Mammary epithelial cell (primary cell): ENCODE data around the gene PLEKHG7.

Experiments
- CTCF ChIP-seq, 2 donors: IDR thresholded peaks in 1 of 2; conservative IDR thresholded peaks in 1 of 2; 2 replicates each; pipeline ENCODE4 v1.5.1; 2011 to 2012; ENCODE audit warnings: inconsistent platforms in 2 of 2, low read length in 2 of 2, mild to moderate bottlenecking in 2 of 2, control low read depth in 1 of 2, low read depth in 1 of 2; ENCODE audit not compliant: insufficient read depth in 1 of 2; ENCODE audit errors: extremely low read depth in 1 of 2
- EZH2 ChIP-seq: IDR thresholded peaks from 2 replicates; pipeline ENCODE4 v1.6.1; 2012; ENCODE audit warnings: low read length, inconsistent platforms, borderline replicate concordance

GRCh38 chr12:92673756-92674155, 29.0 kb upstream of the PLEKHG7 start:
- TF ChIP-seq CTCF (conservative IDR thresholded peaks at IDR 0.05 in 1 of 2, IDR thresholded peaks at IDR 0.05 in 1 of 2; ENCODE audit: extremely low read depth in 1 of 2, insufficient read depth in 1 of 2, low read depth in 1 of 2, low read length in 2 of 2) = no peak
- TF ChIP-seq EZH2 = no peak
